K562 (cell line): ENCODE results near the gene NDUFB10. TPM values are rescaled to one million over a fixed set of nuclear protein-coding genes. Genes with fewer than 3 reads are reported as not detected.

Experiments
- ATAC-seq: fragments of 200-7000 bp; cut with Tn5 transposase; 3 replicates; pipeline ENCODE4 v1.9.1; 2020; ENCODE audit warnings: moderate library complexity
- BruUV-seq: library from RNA; stranded (reverse); fragments of 400-500 nt; replicated peaks from 2 replicates; lab custom pipeline; 2021; lab: Mats Ljungman, UMichigan
- CTCF ChIA-PET: fragments of 300-600 bp; formaldehyde crosslinking; extraction: SDS; loops from one replicate; lab custom pipeline; 2021; ENCODE audit warnings: low intra/inter-chr PET ratio; lab: Yijun Ruan, JAX
- POLR2A ChIA-PET: fragments of 300-600, 350-650 bp; sonication (Branson Sonifier 250); formaldehyde crosslinking; extraction: SDS; loops from one replicate; lab custom pipeline; 2021; ENCODE audit warnings: antibody characterized with exemption, inconsistent platforms; lab: Yijun Ruan, JAX
- DNase-seq, 4 experiments: peaks; one replicate each; pipeline versions ENCODE4 v3.0.0 to v3.0.0-alpha.2; 2011 to 2018; ENCODE audit warnings: low spot score in 3 of 4, mixed read lengths in 3 of 4; ENCODE audit errors: extremely low read depth in 1 of 4
- FAIRE-seq: peaks from 2 replicates; lab custom pipeline; 2011; peaks lifted over from hg19 to GRCh38; lab: Jason Lieb, UNC
- H2AFZ ChIP-seq: 2 replicates; pipeline ENCODE4 v1.6.0; 2011; ENCODE audit warnings: low read depth, low read length, control low read depth, inconsistent platforms
- H3K27ac ChIP-seq: fragments of 200-600 bp; 3 replicates; pipeline ENCODE4 v1.8.0; 2011; ENCODE audit warnings: low read depth, mild to moderate bottlenecking, control low read depth, inconsistent platforms, low read length, moderate library complexity, mixed read lengths; ENCODE audit errors: extremely low read depth
- H3K27me3 ChIP-seq, 2 experiments: fragments of 300-600 bp in 1 of 2; 2 replicates in 1 of 2; 3 replicates in 1 of 2; pipeline versions ENCODE4 v1.6.0 to v1.8.0; 2011; ENCODE audit warnings: inconsistent platforms in 2 of 2, low read length in 2 of 2, mild to moderate bottlenecking in 1 of 2, mixed read lengths in 1 of 2, moderate library complexity in 1 of 2; ENCODE audit not compliant: control insufficient read depth in 2 of 2, insufficient read depth in 2 of 2
- H3K36me3 ChIP-seq: fragments of 300-600 bp; 3 replicates; pipeline ENCODE4 v1.8.0; 2011; ENCODE audit warnings: mild to moderate bottlenecking, low read length, inconsistent platforms; ENCODE audit not compliant: control insufficient read depth, insufficient read depth
- H3K4me1 ChIP-seq, 2 experiments: fragments of 200-600 bp in 1 of 2; replicated peaks in 1 of 2; 2 replicates in 1 of 2; 3 replicates in 1 of 2; pipeline versions ENCODE4 v1.5.1 to v1.8.0; 2011; ENCODE audit warnings: inconsistent platforms in 2 of 2, low read length in 2 of 2, mild to moderate bottlenecking in 1 of 2, mixed read lengths in 1 of 2, moderate library complexity in 1 of 2; ENCODE audit not compliant: control insufficient read depth in 2 of 2, insufficient read depth in 2 of 2
- H3K4me2 ChIP-seq: 2 replicates; pipeline ENCODE4 v1.6.1; 2011; ENCODE audit warnings: low read length, control low read depth, inconsistent platforms, mixed read lengths; ENCODE audit not compliant: insufficient read depth
- H3K4me3 ChIP-seq: fragments of 200-600 bp; sonication (generic), shearing (Covaris generic); 2 replicates; pipeline ENCODE4 v1.5.1; 2016; ENCODE audit warnings: control low read depth, inconsistent platforms
- H3K79me2 ChIP-seq: fragments of 200-600 bp; 3 replicates; pipeline ENCODE4 v1.8.0; 2011; ENCODE audit warnings: low read length, inconsistent platforms; ENCODE audit not compliant: control insufficient read depth, insufficient read depth
- H3K9ac ChIP-seq, 2 experiments: 2 replicates each; pipeline versions ENCODE4 v1.6.0 to v1.6.1; 2011; ENCODE audit warnings: low read depth in 2 of 2, low read length in 2 of 2, control low read depth in 1 of 2, inconsistent platforms in 1 of 2, mild to moderate bottlenecking in 1 of 2, mixed read lengths in 1 of 2; ENCODE audit not compliant: insufficient read depth in 1 of 2
- H3K9me1 ChIP-seq: one replicate; pipeline ENCODE4 v1.6.0; 2011; ENCODE audit warnings: inconsistent platforms, mild to moderate bottlenecking, low read length, moderate library complexity; ENCODE audit not compliant: control insufficient read depth, insufficient read depth
- H3K9me3 ChIP-seq: replicated peaks from 2 replicates; pipeline ENCODE4 v1.5.1; 2011; ENCODE audit warnings: low read depth, low read length, inconsistent platforms; ENCODE audit not compliant: control insufficient read depth, insufficient read depth
- H4K20me1 ChIP-seq: replicated peaks from 2 replicates; pipeline ENCODE4 v1.6.1; 2011; ENCODE audit warnings: low read length, inconsistent platforms, mixed read lengths; ENCODE audit not compliant: control insufficient read depth, insufficient read depth
- CBX3 ChIP-seq, 2 experiments: IDR thresholded peaks; 1 replicate in 1 of 2; 2 replicates in 1 of 2; pipeline ENCODE4 v1.6.1; 2012; ENCODE audit warnings: inconsistent platforms in 2 of 2, low read length in 2 of 2, borderline replicate concordance in 1 of 2, control low read depth in 1 of 2
- ELF2 ChIP-seq: fragments of 250-450 bp; sonication (Bioruptor Pico); IDR thresholded peaks from 2 replicates; pipeline ENCODE4 v1.5.0; 2021; ENCODE audit warnings: mild to moderate bottlenecking
- HNRNPUL1 ChIP-seq: fragments of 200-400 bp; formaldehyde crosslinking; IDR thresholded peaks from 2 replicates; pipeline ENCODE4 v1.6.1; 2017; ENCODE audit warnings: low read length
- IRF1 ChIP-seq: sonication (generic); formaldehyde crosslinking; IDR thresholded peaks from 2 replicates; pipeline ENCODE4 v1.8.0; 2022; ENCODE audit warnings: missing genetic modification reagents, mild to moderate bottlenecking, borderline replicate concordance
- NUFIP1 ChIP-seq: fragments of 450-650 bp; IDR thresholded peaks from 2 replicates; pipeline ENCODE4 v1.6.1; 2018; ENCODE audit not compliant: partially characterized antibody
- PCBP2 ChIP-seq: fragments of 200-400 bp; formaldehyde crosslinking; IDR thresholded peaks from 2 replicates; pipeline ENCODE4 v1.6.1; 2018; ENCODE audit warnings: low read length, low read depth, mild to moderate bottlenecking, moderate library complexity; ENCODE audit not compliant: poor library complexity, severe bottlenecking
- YY1 ChIP-seq, 3 experiments: IDR thresholded peaks; 2 replicates each; pipeline ENCODE4 v1.6.1; 2011; ENCODE audit warnings: low read length in 2 of 3, mild to moderate bottlenecking in 2 of 3, moderate library complexity in 2 of 3, borderline replicate concordance in 1 of 3, control low read depth in 1 of 3, low read depth in 1 of 3; ENCODE audit not compliant: insufficient read depth in 3 of 3, insufficient replicate concordance in 2 of 3, control insufficient read depth in 1 of 3, insufficient read length in 1 of 3; ENCODE audit errors: extremely low read depth in 1 of 3
- ZBTB40 ChIP-seq, 2 experiments: fragments of 450-650 bp in 1 of 2; sonication (generic) in 1 of 2; formaldehyde crosslinking in 1 of 2; IDR thresholded peaks; 2 replicates each; pipeline versions ENCODE4 v1.7.1 to v1.9.0; 2016 to 2022; ENCODE audit warnings: inconsistent platforms in 1 of 2, mild to moderate bottlenecking in 1 of 2, missing genetic modification reagents in 1 of 2
- ZC3H4 ChIP-seq: sonication (generic); formaldehyde crosslinking; IDR thresholded peaks from 2 replicates; pipeline ENCODE4 v1.9.0; 2021; ENCODE audit warnings: missing genetic modification reagents, borderline replicate concordance
- ZNF445 ChIP-seq: fragments of 250-450 bp; sonication (Bioruptor Pico); IDR thresholded peaks from 2 replicates; pipeline ENCODE4 v1.4.0; 2020; ENCODE audit warnings: low read depth, mild to moderate bottlenecking, moderate library complexity
- WGBS: fragments of 100-300 bp; shearing (Covaris generic); methylation state at CpG from one replicate; pipeline ENCODE4 v1.1.6; 2016; ENCODE audit warnings: low coverage, mixed read lengths; ENCODE audit not compliant: insufficient coverage; ENCODE audit errors: missing lambda C conversion rate; 5-methylcytosine and 5-hydroxymethylcytosine counted together
- in situ Hi-C: fragments of 300-500 bp; cut with MboI; formaldehyde crosslinking; loops from 4 replicates; pipeline ENCODE4 v1.15.0; 2018; ENCODE audit warnings: inconsistent platforms, mixed read lengths
- intact Hi-C: fragments of 100-400 bp; cut with micrococcal nuclease; formaldehyde crosslinking; loops from 2 replicates; pipeline ENCODE4 v1.14.2; 2022
- polyA plus RNA-seq, 8 experiments: library from polyadenylated mRNA; depleted of rRNA in 4 of 8; stranded (reverse) in 5 of 8; unstranded in 3 of 8; fragments of >200 nt; fragmentation: Nextera tagmentation in 2 of 8; fragmentation: Illumina TruSeq in 1 of 8; extraction: Ambion mirVana in 2 of 8; extraction: Trizol in 1 of 8; gene quantifications; 2 replicates each; pipeline versions ENCODE4 v1.2.1 to v1.2.3, GENCODE V29; 2011 to 2014; ENCODE audit warnings: inconsistent platforms in 1 of 8, missing spikeins in 1 of 8
- total RNA-seq, 7 experiments: library from RNA; depleted of rRNA in 6 of 7; stranded (reverse); fragments of >200 nt in 6 of 7; fragmentation: Illumina TruSeq in 2 of 7; extraction: Trizol in 2 of 7; gene quantifications; 2 replicates each; pipeline versions ENCODE4 v1.2.1 to v1.2.3, GENCODE V29; 2011 to 2021; ENCODE audit warnings: low replicate concordance in 1 of 7

NDUFB10 gene
- total and polyA plus RNA-seq, 9 of the 15 experiments (the other 6 are each of a cell fraction or from before 2014, with no cell fraction given), result 69.3 to 527 (median 161) TPM

GRCh38 chr16:1992704-1993317, 33.5 kb downstream of the NDUFB10 start:
- Histone ChIP-seq H3K4me1 (peaks cover 29 to 55% of the 10 kb centered on the region in 2 experiments), H3K27ac (peak overlapping the region; percentile 94), H3K9me1 (no peaks in the 10 kb centered on the region), H3K9ac (peak overlapping the region; percentile 80 to 96), H3K27me3 (no peaks in the 10 kb centered on the region), H3K36me3 (peaks cover 28% of the 10 kb centered on the region; the same call in 2 of the 3 replicates), H3K4me3 (peak overlapping the region; percentile 64), H3K79me2 (peaks cover 31% of the 10 kb centered on the region), H3K4me2 (peak overlapping the region; percentile 87), H4K20me1 (no peaks in the 10 kb centered on the region; the same call in 1 of the 2 replicates), H2AFZ (peak overlapping the region; percentile 87), H3K9me3 (no peaks in the 10 kb centered on the region)
- 2% methylated on average over 40 of the region's 50 CpGs for WGBS
- intact Hi-C loops, result loop anchor here (2.0 kb wide), 1 partner anchor 16 kb away; the partner anchor contains the start of gene ZNF598
- POLR2A ChIA-PET, result interaction anchor here (0.6 to 5.5 kb wide), 6 partner anchors 12 to 435 kb away, joined by 3 to 50 read pairs (median 3); partner anchors contain the start of genes RNF151 and RPS2
- DNase-seq (peak; percentile 62 to 83 (median 75)), ATAC-seq (peak; percentile 43), FAIRE-seq (no peak)
- CTCF ChIA-PET, result no interaction called here
- no TSS peak for BruUV-seq
- in situ Hi-C loops, result no loop called here
- TF ChIP-seq YY1 (IDR thresholded peaks at IDR 0.05; ENCODE audit: borderline replicate concordance in 1 of 3, control insufficient read depth in 1 of 3, extremely low read depth in 1 of 3, insufficient read depth in 3 of 3, insufficient read length in 1 of 3, insufficient replicate concordance in 2 of 3, low read depth in 1 of 3, low read length in 2 of 3), result peak in 2 of 3 experiments; percentile 50 to 75
- TF ChIP-seq HNRNPUL1, result no peak
- no peak for TF ChIP-seq CBX3 (IDR thresholded peaks at IDR 0.05; ENCODE audit: borderline replicate concordance in 1 of 2, low read length in 2 of 2)
- TF ChIP-seq PCBP2, result no peak
- TF ChIP-seq ELF2, result no peak
- no peak for TF ChIP-seq ZC3H4 (CRISPR knock-in tag)
- no peak for TF ChIP-seq IRF1
- TF ChIP-seq NUFIP1, result no peak
- no peak for TF ChIP-seq ZNF445
- 0 out of 2 replicates have a peak, but pooled peaks have one; percentile 30 for TF ChIP-seq ZBTB40 (IDR thresholded peaks at IDR 0.05)
- no peak for TF ChIP-seq ZBTB40 (CRISPR knock-in tag; IDR thresholded peaks at IDR 0.05)
